Adrenal gland (tissue), 12 donors: Measurements from ENCODE around the gene CTSW. TPM values are rescaled to one million over a fixed set of nuclear protein-coding genes. Genes with fewer than 3 reads are reported as not detected.

ENCODE experiments used
- DNase-seq, 7 donors: peaks; one replicate each; pipeline ENCODE4 v3.0.0-alpha.2; 2019 to 2020
- H3K27ac ChIP-seq, 5 donors: fragments of 200-600 bp; sonication (generic) in 4 of 5; 1 replicate in 3 of 5; 2 replicates in 2 of 5; pipeline versions ENCODE4 v1.5.1 to v1.8.0; 2016 to 2020; ENCODE audit warnings: mild to moderate bottlenecking in 1 of 5
- H3K27me3 ChIP-seq: fragments of 200-600 bp; 2 replicates; pipeline ENCODE4 v1.8.0; 2021
- H3K36me3 ChIP-seq, 2 donors: fragments of 200-600 bp; replicated peaks in 1 of 2; 1 replicate in 1 of 2; 2 replicates in 1 of 2; pipeline versions ENCODE4 v1.5.1 to v1.8.0; 2018 to 2022
- H3K4me1 ChIP-seq, 2 donors: fragments of 200-600 bp; replicated peaks in 1 of 2; 1 replicate in 1 of 2; 2 replicates in 1 of 2; pipeline versions ENCODE4 v1.5.1 to v1.8.0; 2018 to 2021
- H3K4me3 ChIP-seq, 4 donors: fragments of 200-600 bp; sonication (generic) in 3 of 4; one replicate each; pipeline ENCODE4 v1.5.1; 2016 to 2018
- H3K9me3 ChIP-seq, 3 donors: fragments of 200-600 bp; sonication (generic) in 1 of 3; replicated peaks in 1 of 3; 1 replicate in 2 of 3; 2 replicates in 1 of 3; pipeline versions ENCODE4 v1.5.1 to v1.8.0; 2016 to 2021
- CTCF ChIP-seq, 6 experiments: fragments of 450-650 bp in 4 of 6; fragments of 200-600 bp in 2 of 6; sonication (generic) in 1 of 6; IDR thresholded peaks; 1 replicate in 5 of 6; 2 replicates in 1 of 6; pipeline versions ENCODE4 v1.5.1 to v1.8.0; 2016 to 2021; ENCODE audit warnings: antibody characterized with exemption in 6 of 6, mild to moderate bottlenecking in 2 of 6, moderate library complexity in 1 of 6
- POLR2A ChIP-seq, 2 donors: fragments of 450-650 bp; IDR thresholded peaks; one replicate each; pipeline ENCODE4 v1.6.1; 2017; ENCODE audit warnings: antibody characterized with exemption in 2 of 2, mild to moderate bottlenecking in 2 of 2, moderate library complexity in 1 of 2
- WGBS, 4 donors: extraction: QIAGEN DNeasy Blood & Tissue Kit in 2 of 4; methylation state at CpG; one replicate each; pipeline versions ENCODE4 v1.1.5 to v1.1.7; 2013 to 2017; 5-methylcytosine and 5-hydroxymethylcytosine counted together
- intact Hi-C, 2 donors: fragments of 100-400 bp; cut with DNase I; formaldehyde crosslinking; loops; one replicate each; pipeline versions ENCODE4 v1.14.1 to v1.15.0; 2022 to 2023
- polyA plus RNA-seq, 3 donors: library from polyadenylated mRNA; stranded (reverse); fragments of 200-250 nt in 2 of 3; fragments of 350-450 nt in 1 of 3; fragmentation: Illumina TruSeq in 1 of 3; extraction: RNeasy Lipid Tissue Mini Kit (QIAGEN cat#74804) in 1 of 3; gene quantifications; one replicate each; pipeline ENCODE4 v1.2.3, GENCODE V29; 2013 to 2014
- total RNA-seq, 9 donors: library from RNA; depleted of rRNA in 4 of 9; stranded (reverse); fragments of >200 nt in 4 of 9; fragments of 120-200 nt in 1 of 9; fragmentation: NEBNext Ultra II Directional in 1 of 9; extraction: Animal tissue kit (Norgen Biotek cat#: 25700) in 1 of 9; gene quantifications; one replicate each; pipeline versions ENCODE4 v1.1.0 to v1.2.4, GENCODE V29; 2013 to 2023
- donor health status: healthy with polysubstance abuse.
- donor health status: Bipolar disorder and iron deficiency.
- donor health status: DM: yes; HTN: yes; CAD: no.
- donor health status: DM: no; HTN: no; CAD: no.
- donor health status: DM: no; HTN: no; CAD: no.
- donor health status: DM: yes; HTN: yes; CAD: no.

Gene CTSW
- total and polyA plus RNA-seq, 12 donors: 0.28 to 4.8 (median 0.96) TPM; not detected in 2

DNA sequence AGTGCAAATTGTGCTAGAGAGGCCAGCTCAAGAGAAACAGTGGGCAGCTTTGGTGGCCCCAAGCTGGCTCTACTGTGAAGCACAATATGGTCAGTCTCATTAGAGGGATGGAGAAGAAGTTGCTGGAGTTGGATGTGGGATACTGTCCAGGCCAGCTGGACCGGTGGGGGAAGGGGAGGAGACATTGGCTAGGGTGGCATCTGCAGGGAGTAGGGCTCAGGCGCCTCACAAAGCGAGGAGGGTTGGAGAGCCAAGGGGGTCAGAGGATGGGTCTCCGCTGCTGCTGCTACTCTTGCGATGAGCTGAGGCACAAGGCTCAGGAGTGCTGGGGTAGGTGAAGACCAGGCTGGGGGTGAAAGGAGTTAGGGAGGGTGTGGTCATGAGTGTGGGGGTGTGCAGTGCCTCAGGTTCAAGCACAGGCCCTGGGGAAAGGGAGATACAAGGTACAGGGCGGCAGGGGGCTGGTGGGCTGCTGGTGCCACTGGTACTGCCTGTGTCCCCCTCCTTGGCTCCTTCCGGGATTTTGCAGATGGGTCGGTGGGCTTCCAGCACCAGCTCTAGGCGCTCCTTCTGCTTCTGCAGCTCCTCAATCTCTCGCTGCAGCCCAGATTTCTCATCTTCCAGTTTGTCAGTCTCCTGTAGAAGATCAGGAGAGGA is 13.2 kb downstream of the CTSW start:
- H3K4me3 ChIP-seq: peak overlapping the region in 1 of 4 donors; percentile 62
- H3K27me3 ChIP-seq: no peaks in the 10 kb centered on the region
- H3K9me3 ChIP-seq: no peaks in the 10 kb centered on the region
- TF ChIP-seq POLR2A (IDR thresholded peaks at IDR 0.05) (no peak), CTCF (IDR thresholded peaks at IDR 0.05) (no peak)
- peak overlapping the region; percentile 26 to 99 (median 96) for H3K27ac ChIP-seq
- intact Hi-C loops: no loop called here
- no peaks in the 10 kb centered on the region for H3K36me3 ChIP-seq
- 75 to 78% (median 78%) methylated on average over 9 to 10 of the region's 10 CpGs for WGBS, 4 donors
- peaks cover 44 to 49% of the 10 kb centered on the region in 2 donors for H3K4me1 ChIP-seq
- DNase-seq: peak in 1 of 7 donors; percentile 25

GRCh38 chr11:65894034-65894591 is 14.5 kb downstream of the CTSW start:
- DNase-seq: peak in 2 of 7 donors; percentile 42 to 48
- 65 to 73% (median 68%) methylated on average over 7 to 16 of the region's 16 CpGs for WGBS, 4 donors
- H3K36me3 ChIP-seq: no peaks in the 10 kb centered on the region
- no peaks in the 10 kb centered on the region for H3K9me3 ChIP-seq
- intact Hi-C loops: no loop called here
- H3K27ac ChIP-seq: peak overlapping the region in 4 of 5 donors; percentile 52 to 99 (median 96)
- H3K27me3 ChIP-seq: no peaks in the 10 kb centered on the region
- H3K4me3 ChIP-seq: no peak overlapping the region
- H3K4me1 ChIP-seq: peaks cover 44% of the 10 kb centered on the region in 2 donors
- no peak for TF ChIP-seq CTCF (IDR thresholded peaks at IDR 0.05)
- no peak for TF ChIP-seq POLR2A (IDR thresholded peaks at IDR 0.05)

- intact Hi-C loops: no loop called here
- H3K4me3 ChIP-seq: no peak overlapping the region
- 89 to 97% (median 94%) methylated on average over 3 to 5 of the region's 5 CpGs for WGBS, 4 donors
- no peaks in the 10 kb centered on the region for H3K27me3 ChIP-seq
- no peak for TF ChIP-seq POLR2A (IDR thresholded peaks at IDR 0.05)
- no peak for TF ChIP-seq CTCF (IDR thresholded peaks at IDR 0.05)
- DNase-seq: no peak
- no peaks in the 10 kb centered on the region for H3K36me3 ChIP-seq
- peaks cover 43% of the 10 kb centered on the region in 2 donors for H3K4me1 ChIP-seq
- H3K9me3 ChIP-seq: no peaks in the 10 kb centered on the region
- no peak overlapping the region for H3K27ac ChIP-seq
These were observed 15.9 kb downstream of the CTSW start for GRCh38 chr11:65895482-65895981.

- Histone ChIP-seq H3K27ac (no peak overlapping the region), H3K36me3 (no peaks in the 10 kb centered on the region), H3K27me3 (no peaks in the 10 kb centered on the region), H3K9me3 (no peaks in the 10 kb centered on the region), H3K4me1 (peaks cover 36 to 41% of the 10 kb centered on the region in 2 donors), H3K4me3 (no peak overlapping the region)
- DNase-seq: peak in 1 of 7 donors; percentile 23
- intact Hi-C loops: no loop called here
- TF ChIP-seq CTCF (IDR thresholded peaks at IDR 0.05) (no peak), POLR2A (IDR thresholded peaks at IDR 0.05) (no peak)
- WGBS, 4 donors: 93 to 98% (median 94%) methylated on average over 7 to 14 of the region's 14 CpGs
These were observed 16.7 kb downstream of the CTSW start for GRCh38 chr11:65896034-65896999.
